ENCODE measurements around the gene CCR6. TPM values are rescaled to one million over a fixed set of nuclear protein-coding genes. Genes with fewer than 3 reads are reported as not detected.
"Not testable (repeated sequence)": the region's sequence is repeated elsewhere in the genome, so short reads cannot be mapped to it uniquely, and the experiment has no call there.

CCR6 gene
- total and polyA plus RNA-seq, 2 of the 13 experiments (the other 11 are each of a cell fraction or from before 2014, with no cell fraction given) = 4.5 to 8.7 TPM

DNA sequence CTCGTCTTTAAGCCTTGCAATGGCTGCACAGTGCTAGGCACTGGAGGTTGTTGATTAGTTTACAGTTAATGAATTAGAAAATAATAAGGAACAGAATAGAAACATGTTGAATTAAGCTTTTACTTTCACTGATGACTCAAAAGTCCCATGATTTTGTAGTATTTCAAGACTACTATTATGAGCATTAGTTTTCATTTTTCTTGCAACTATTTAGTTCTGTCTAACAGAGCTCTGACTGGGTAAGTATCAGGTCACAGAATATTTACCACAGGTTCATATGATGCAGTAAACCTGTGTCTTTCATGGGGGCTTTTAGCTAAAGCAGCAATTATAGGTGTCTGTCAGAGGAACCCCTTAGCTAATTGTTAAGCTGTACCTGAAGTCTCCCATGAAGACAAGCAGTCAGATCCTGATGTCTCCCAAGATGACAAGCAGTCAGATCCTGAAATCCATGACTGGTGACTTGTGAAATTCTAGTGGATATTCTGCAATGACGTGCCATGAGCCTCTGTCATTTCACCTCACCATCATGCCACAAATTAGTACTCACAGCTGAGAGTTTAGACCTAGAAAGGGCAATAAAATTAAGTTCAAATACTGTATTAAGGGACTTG is 43.1 kb downstream of the CCR6 start:
- no peak overlapping the region for H2AFZ ChIP-seq (ENCODE audit: low read length)
- in situ Hi-C loops (cut with HindIII; ENCODE audit: extremely low pct_ligation_motif_present, low pct_unique_long_range_greater_than_20kb) = no loop called here
- ATAC-seq (no peak), DNase-seq (ENCODE audit: low spot score) (no peak), FAIRE-seq (no peak)
- intact Hi-C loops (cut with micrococcal nuclease; ENCODE audit: unreplicated experiment) = no loop called here
- no peak overlapping the region for H3K4me2 ChIP-seq (ENCODE audit: low read depth, low read length)
- no TSS peak for BruUV-seq (replicated peaks)
- no peak overlapping the region for H3K27ac ChIP-seq (ENCODE audit: extremely low read length, insufficient read depth, low read length)
- H3K79me2 ChIP-seq (ENCODE audit: insufficient read depth, low read length) = no peaks in the 10 kb centered on the region
- POLR2A ChIA-PET = no interaction called here
- TF ChIP-seq NFRKB (IDR thresholded peaks at IDR 0.05) (no peak), CREB1 (IDR thresholded peaks at IDR 0.05) (peak; percentile 26; the same call in 1 of the 2 replicates), CREB1 (CRISPR knock-in tag; IDR thresholded peaks at IDR 0.05) (no peak), GATAD2A (CRISPR knock-in tag; IDR thresholded peaks at IDR 0.05) (no peak)
- CTCF ChIA-PET (ENCODE audit: low intra/inter-chr PET ratio, low total read pairs) = no interaction called here
- H4K20me1 ChIP-seq (ENCODE audit: insufficient read depth, low read length) = no peaks in the 10 kb centered on the region
- H3K27me3 ChIP-seq (ENCODE audit: control insufficient read depth in 1 of 2, insufficient read depth in 2 of 2, low read length in 2 of 2) = peaks cover 2 to 49% of the 10 kb centered on the region in 2 experiments; a peak in 4 of 5 replicates
- H3K9me3 ChIP-seq (ENCODE audit: low read length) = no peaks in the 10 kb centered on the region
- WGBS (ENCODE audit: low lambda C conversion rate) = 5% methylated on average over 2 of the region's 2 CpGs
- H3K4me1 ChIP-seq (ENCODE audit: insufficient read depth, low read length) = peaks cover 17% of the 10 kb centered on the region
- H3K9ac ChIP-seq (ENCODE audit: insufficient read depth, low read depth, low read length) = no peak overlapping the region
- H3K4me3 ChIP-seq (replicated peaks in 1 of 3; ENCODE audit: insufficient read depth in 1 of 3, low read depth in 2 of 3, low read length in 3 of 3) = no peak overlapping the region
- no peaks in the 10 kb centered on the region for H3K36me3 ChIP-seq (replicated peaks in 1 of 2; ENCODE audit: control insufficient read depth in 1 of 2, insufficient read depth in 2 of 2, low read length in 2 of 2)

DNA sequence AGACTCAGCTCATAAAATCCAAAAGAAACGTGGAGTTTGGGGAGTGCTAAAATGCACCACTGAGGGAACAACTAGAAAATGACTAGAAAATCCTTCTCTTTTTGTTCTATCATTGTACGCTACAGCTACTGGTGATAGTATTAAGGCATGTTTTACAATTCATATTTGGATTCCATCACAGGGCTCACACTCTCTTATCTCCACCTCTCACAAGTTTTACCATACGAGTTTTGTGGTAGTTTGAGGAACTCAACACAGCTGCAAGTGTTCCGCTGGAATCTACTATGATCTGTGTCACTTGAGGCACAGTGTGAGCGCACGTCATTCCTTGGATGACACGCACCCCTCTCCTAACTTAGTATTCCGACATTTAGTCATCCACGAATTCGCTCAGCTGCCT is 44.8 kb downstream of the CCR6 start:
- WGBS (ENCODE audit: low lambda C conversion rate) = 66% methylated on average over 10 of the region's 10 CpGs
- POLR2A ChIA-PET; BruUV-seq (replicated peaks): not testable (repeated sequence)

DNA sequence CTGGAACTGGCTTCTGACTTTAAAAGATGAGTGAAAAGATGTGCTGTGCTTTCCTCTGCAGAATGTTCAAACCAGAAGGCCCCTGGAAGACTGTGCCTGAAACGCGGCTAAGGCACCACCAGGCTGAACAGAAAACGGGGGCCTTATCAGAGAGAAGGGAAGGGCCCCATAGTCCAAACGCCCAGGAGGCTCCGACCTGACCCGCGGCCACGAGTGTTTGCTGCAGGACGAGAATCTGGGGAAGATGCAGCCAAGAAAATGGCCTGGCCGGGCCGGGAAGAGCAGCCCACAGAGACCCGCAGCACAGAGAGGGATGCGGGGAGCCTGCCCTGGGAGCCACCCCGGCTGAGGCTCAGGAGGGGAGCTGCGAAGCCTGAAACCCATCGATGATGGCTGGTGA is 45.4 kb downstream of the CCR6 start:
- ATAC-seq = peak; percentile 60

More for the DNA sequence above, 44.8 kb downstream of the CCR6 start:
- H3K27ac ChIP-seq (ENCODE audit: extremely low read length, insufficient read depth, low read length); H3K9ac ChIP-seq (ENCODE audit: insufficient read depth, low read depth, low read length); H3K9me3 ChIP-seq (ENCODE audit: low read length); H3K79me2 ChIP-seq (ENCODE audit: insufficient read depth, low read length); H3K4me1 ChIP-seq (ENCODE audit: insufficient read depth, low read length); ATAC-seq; intact Hi-C loops (cut with micrococcal nuclease; ENCODE audit: unreplicated experiment); H2AFZ ChIP-seq (ENCODE audit: low read length); H3K4me3 ChIP-seq (replicated peaks in 1 of 3; ENCODE audit: insufficient read depth in 1 of 3, low read depth in 2 of 3, low read length in 3 of 3); DNase-seq (ENCODE audit: low spot score); H3K36me3 ChIP-seq (replicated peaks in 1 of 2; ENCODE audit: control insufficient read depth in 1 of 2, insufficient read depth in 2 of 2, low read length in 2 of 2); in situ Hi-C loops (cut with HindIII; ENCODE audit: extremely low pct_ligation_motif_present, low pct_unique_long_range_greater_than_20kb); CTCF ChIA-PET (ENCODE audit: low intra/inter-chr PET ratio, low total read pairs); H4K20me1 ChIP-seq (ENCODE audit: insufficient read depth, low read length); H3K4me2 ChIP-seq (ENCODE audit: low read depth, low read length): not testable (repeated sequence)
- H3K27me3 ChIP-seq (ENCODE audit: control insufficient read depth in 1 of 2, insufficient read depth in 2 of 2, low read length in 2 of 2) = peaks cover 4 to 54% of the 10 kb centered on the region in 2 experiments; a peak in 4 of 5 replicates
- FAIRE-seq = peak; percentile 47

DNA sequence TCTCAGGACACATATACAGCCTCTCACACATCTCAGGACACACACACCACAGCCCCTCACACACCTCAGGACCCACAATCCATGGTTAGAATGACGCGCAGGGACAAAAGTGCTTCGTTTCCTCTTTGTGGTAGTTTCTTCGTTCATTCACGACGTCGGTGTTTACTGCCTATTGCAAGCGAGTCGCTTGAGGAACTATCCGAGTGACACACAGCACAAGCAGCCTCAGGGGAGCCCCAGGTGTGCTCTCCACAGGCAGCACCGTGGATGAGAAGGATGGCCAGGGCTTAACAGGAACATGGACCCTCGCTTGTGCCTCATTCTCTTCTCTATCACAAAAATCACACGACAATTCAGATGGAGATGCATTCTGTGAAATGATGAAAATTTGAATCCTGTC is 47.0 kb downstream of the CCR6 start:
- in situ Hi-C loops (cut with HindIII; ENCODE audit: extremely low pct_ligation_motif_present, low pct_unique_long_range_greater_than_20kb); CTCF ChIA-PET (ENCODE audit: low intra/inter-chr PET ratio, low total read pairs); H3K9ac ChIP-seq (ENCODE audit: insufficient read depth, low read depth, low read length); intact Hi-C loops (cut with micrococcal nuclease; ENCODE audit: unreplicated experiment); H3K4me2 ChIP-seq (ENCODE audit: low read depth, low read length); H3K36me3 ChIP-seq (replicated peaks in 1 of 2; ENCODE audit: control insufficient read depth in 1 of 2, insufficient read depth in 2 of 2, low read length in 2 of 2); H4K20me1 ChIP-seq (ENCODE audit: insufficient read depth, low read length); ATAC-seq; H3K4me1 ChIP-seq (ENCODE audit: insufficient read depth, low read length); H3K4me3 ChIP-seq (replicated peaks in 1 of 3; ENCODE audit: insufficient read depth in 1 of 3, low read depth in 2 of 3, low read length in 3 of 3); DNase-seq (ENCODE audit: low spot score); H3K79me2 ChIP-seq (ENCODE audit: insufficient read depth, low read length); H3K9me3 ChIP-seq (ENCODE audit: low read length); H3K27ac ChIP-seq (ENCODE audit: extremely low read length, insufficient read depth, low read length); H2AFZ ChIP-seq (ENCODE audit: low read length); POLR2A ChIA-PET; BruUV-seq (replicated peaks): not testable (repeated sequence)
- 42% methylated on average over 7 of the region's 13 CpGs for WGBS (ENCODE audit: low lambda C conversion rate)
- peak; percentile 64 for FAIRE-seq
- H3K27me3 ChIP-seq (ENCODE audit: control insufficient read depth in 1 of 2, insufficient read depth in 2 of 2, low read length in 2 of 2) = peaks cover 4 to 37% of the 10 kb centered on the region in 2 experiments; a peak in 3 of 5 replicates

More for the DNA sequence above, 45.4 kb downstream of the CCR6 start:
- H3K4me3 ChIP-seq (replicated peaks in 1 of 3; ENCODE audit: insufficient read depth in 1 of 3, low read depth in 2 of 3, low read length in 3 of 3); H3K9ac ChIP-seq (ENCODE audit: insufficient read depth, low read depth, low read length); in situ Hi-C loops (cut with HindIII; ENCODE audit: extremely low pct_ligation_motif_present, low pct_unique_long_range_greater_than_20kb); H3K9me3 ChIP-seq (ENCODE audit: low read length); H3K79me2 ChIP-seq (ENCODE audit: insufficient read depth, low read length); H2AFZ ChIP-seq (ENCODE audit: low read length); BruUV-seq (replicated peaks); H3K27ac ChIP-seq (ENCODE audit: extremely low read length, insufficient read depth, low read length); FAIRE-seq; DNase-seq (ENCODE audit: low spot score); H4K20me1 ChIP-seq (ENCODE audit: insufficient read depth, low read length); intact Hi-C loops (cut with micrococcal nuclease; ENCODE audit: unreplicated experiment); CTCF ChIA-PET (ENCODE audit: low intra/inter-chr PET ratio, low total read pairs); H3K4me2 ChIP-seq (ENCODE audit: low read depth, low read length); H3K36me3 ChIP-seq (replicated peaks in 1 of 2; ENCODE audit: control insufficient read depth in 1 of 2, insufficient read depth in 2 of 2, low read length in 2 of 2); H3K4me1 ChIP-seq (ENCODE audit: insufficient read depth, low read length); POLR2A ChIA-PET: not testable (repeated sequence)
- H3K27me3 ChIP-seq (ENCODE audit: control insufficient read depth in 1 of 2, insufficient read depth in 2 of 2, low read length in 2 of 2) = peaks cover 4 to 50% of the 10 kb centered on the region in 2 experiments; a peak in 4 of 5 replicates
- 56% methylated on average over 13 of the region's 16 CpGs for WGBS (ENCODE audit: low lambda C conversion rate)

All from HepG2 (cell line).